ENCODE data around the gene PPTC7.

- TF ChIP-seq CTCF (IDR thresholded peaks at IDR 0.05) = no peak
- no peak for TF ChIP-seq ZFX (IDR thresholded peaks at IDR 0.05; ENCODE audit: borderline replicate concordance)
Observed at GRCh38 chr12:110592078-110592477, 9.0 kb upstream of the PPTC7 start.
